Esophagus mucosa (tissue), 1 donor: ENCODE measurements around the gene ZNF396. TPM values are rescaled to one million over a fixed set of nuclear protein-coding genes. Genes with fewer than 3 reads are reported as not detected.

ENCODE experiments used
- ATAC-seq: fragments of 200-7000 bp; cut with Tn5 transposase; one replicate; pipeline ENCODE4 v1.9.1; 2020
- total RNA-seq: library from RNA; stranded (reverse); gene quantifications from one replicate; pipeline ENCODE4 v1.2.4, GENCODE V29; 2023
- donor health status: DM: yes; HTN: yes; CAD: no.

ZNF396 gene
- total RNA-seq, 1 donor from 2014 or later, result 0.80 TPM

- ATAC-seq, result no peak
These were observed 42.9 kb downstream of the ZNF396 start for GRCh38 chr18:35334212-35334611.

- ATAC-seq, result peak; percentile 11
These were observed 45.6 kb downstream of the ZNF396 start for GRCh38 chr18:35331367-35332087.

- ATAC-seq, result no peak
These were observed 48.3 kb downstream of the ZNF396 start for GRCh38 chr18:35328868-35329267.

- ATAC-seq, result no peak
These were observed 50.3 kb downstream of the ZNF396 start for GRCh38 chr18:35326695-35327387.

- no peak for ATAC-seq
These were observed 52.0 kb downstream of the ZNF396 start for GRCh38 chr18:35324926-35325655.

- ATAC-seq, result peak; percentile 96
These were observed 54.4 kb downstream of the ZNF396 start for GRCh38 chr18:35322486-35323458.

Other genes with a start within 250 kb of the ZNF396 start
- gene ZNF397, start 136.3 kb downstream of the ZNF396 start, total RNA-seq, result 9.0 TPM
- gene ZSCAN30, start 87.1 kb downstream of the ZNF396 start, total RNA-seq, result 5.9 TPM
- gene ZNF24, start 32.9 kb downstream of the ZNF396 start, total RNA-seq, result 26.7 TPM
- 63.3 TPM for gene INO80C, start 120.6 kb upstream of the ZNF396 start, total RNA-seq
- 101 TPM for gene GALNT1, start 204.4 kb upstream of the ZNF396 start, total RNA-seq